AML-193 (cell line): ENCODE results near the gene RASGRP3.
"Not testable (repeated sequence)": the region's sequence is repeated elsewhere in the genome, so short reads cannot be mapped to it uniquely, and the experiment has no call there.

Source experiments
- DNase-seq, 2 experiments: peaks; one replicate each; lab custom pipeline; 2025; lab: John Stamatoyannopoulos, UW

RASGRP3 gene

GRCh38 chr2:33453905-33454479 is 22.5 kb upstream of the RASGRP3 start:
- no peak for DNase-seq

DNA sequence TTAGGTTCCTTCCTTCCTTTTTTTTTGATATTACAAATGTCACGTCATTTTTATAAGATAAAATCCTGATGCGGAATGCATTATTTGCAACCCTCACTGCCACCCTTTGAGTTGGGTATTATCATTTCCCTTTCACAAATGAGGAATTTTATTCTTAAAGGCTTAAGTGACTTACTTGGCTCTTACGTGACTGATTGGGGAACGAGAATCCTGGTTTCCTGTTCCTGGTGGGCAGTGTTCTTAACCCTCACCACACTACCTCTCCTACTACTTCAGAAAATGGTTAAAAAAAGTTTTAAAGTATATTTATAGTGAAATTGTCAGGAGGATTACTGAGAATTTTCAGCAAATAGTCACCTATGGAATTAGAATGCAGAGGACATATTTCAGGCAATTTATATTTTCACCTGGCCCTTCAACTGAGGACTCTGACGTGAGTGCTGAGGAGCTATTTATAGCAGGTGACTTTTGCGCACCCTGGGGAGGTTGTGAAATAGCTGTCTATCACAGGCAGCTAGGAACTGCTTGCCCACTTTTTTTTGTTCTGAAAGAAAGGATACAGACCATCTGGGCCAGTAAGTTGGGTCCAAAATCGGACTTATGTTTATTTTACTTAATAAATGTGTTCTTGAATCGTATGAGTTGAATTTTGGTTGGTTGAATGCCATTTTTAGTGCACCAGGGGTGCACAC is 18.7 kb upstream of the RASGRP3 start:
- DNase-seq = no peak

DNA sequence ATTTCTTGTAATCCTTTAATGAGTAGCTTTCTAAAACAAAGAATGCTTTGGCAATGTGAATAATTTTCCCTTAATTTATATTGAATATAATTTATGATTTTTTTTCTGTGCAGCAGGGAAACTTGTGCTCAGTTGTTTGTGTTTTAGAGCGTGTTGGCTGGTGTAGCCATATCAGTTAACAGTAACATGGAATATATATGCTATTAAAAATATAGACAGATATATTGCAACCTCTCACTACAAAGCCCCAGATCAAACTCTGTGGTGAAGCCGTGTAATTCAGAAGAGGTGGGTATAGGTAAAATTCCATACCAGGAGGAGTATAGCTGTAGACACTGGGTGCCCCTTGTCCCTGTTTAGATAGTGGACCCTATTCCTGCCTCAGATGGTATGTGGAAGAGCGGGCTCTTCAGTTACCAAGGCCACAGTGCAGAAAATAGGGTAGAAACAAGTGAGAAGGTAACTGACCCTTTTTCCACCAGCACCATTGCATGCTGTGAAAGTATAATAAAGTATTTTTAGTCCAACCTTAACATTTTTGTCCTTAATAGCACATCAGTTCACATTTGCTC is 18.1 kb upstream of the RASGRP3 start:
- DNase-seq = no peak

DNA sequence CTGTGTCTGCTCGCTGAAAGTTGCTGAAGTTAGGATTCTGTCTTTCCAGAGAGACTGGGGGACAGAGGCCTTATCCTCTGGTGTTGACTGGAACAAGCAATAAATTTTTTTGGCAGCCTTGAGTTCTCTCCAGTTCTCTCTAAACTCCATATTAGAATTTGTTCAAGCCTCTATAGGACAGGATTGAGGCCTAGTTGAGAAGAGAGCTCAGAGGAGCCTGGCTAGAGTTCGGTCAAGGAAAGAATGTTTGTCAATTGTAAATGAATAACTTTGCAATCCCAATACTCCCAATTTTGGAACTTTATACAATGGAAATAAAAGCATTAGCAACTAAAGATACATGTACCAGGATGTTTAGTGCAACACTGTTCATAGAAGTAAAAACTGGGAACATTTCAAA is 16.7 kb upstream of the RASGRP3 start:
- no peak for DNase-seq

DNA sequence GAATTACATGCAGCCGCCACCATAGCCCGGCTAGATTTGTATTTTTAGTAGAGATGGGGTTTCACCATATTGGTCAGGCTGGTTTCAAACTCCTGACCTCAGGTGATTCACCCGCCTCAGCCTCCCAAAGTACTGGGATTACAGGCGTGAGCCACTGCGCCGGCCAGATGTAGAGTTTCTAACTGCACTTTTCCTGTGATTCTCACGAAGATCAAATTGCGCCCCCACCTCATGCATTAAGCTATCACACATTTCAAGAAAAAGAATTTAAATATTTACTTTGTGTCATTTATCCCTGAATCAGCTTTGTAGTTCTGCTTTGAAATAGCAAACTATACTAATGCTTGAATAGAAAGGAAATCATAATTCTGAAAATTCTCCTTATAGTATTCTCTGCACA is 13.9 kb upstream of the RASGRP3 start:
- not testable (repeated sequence) for DNase-seq

DNA sequence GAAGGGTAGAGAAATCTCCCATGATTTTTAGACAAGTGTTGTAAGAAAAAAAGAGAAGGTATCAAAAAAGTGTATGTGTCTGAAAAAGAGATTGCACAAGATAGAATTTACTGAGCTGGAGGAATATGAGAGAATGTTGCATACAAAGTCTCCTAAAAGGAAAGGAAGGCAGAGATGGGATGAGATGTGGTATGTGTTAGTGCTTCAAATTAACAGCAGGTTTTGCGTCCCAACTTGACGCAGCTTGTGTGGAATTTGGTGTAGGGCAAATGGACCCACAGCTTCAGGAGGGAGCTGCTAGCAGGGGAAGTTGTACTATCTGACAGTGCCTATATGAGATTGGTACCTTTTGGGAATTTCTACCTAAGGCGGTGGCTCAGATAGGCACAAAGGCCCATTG is 9.0 kb upstream of the RASGRP3 start:
- DNase-seq = no peak

DNA sequence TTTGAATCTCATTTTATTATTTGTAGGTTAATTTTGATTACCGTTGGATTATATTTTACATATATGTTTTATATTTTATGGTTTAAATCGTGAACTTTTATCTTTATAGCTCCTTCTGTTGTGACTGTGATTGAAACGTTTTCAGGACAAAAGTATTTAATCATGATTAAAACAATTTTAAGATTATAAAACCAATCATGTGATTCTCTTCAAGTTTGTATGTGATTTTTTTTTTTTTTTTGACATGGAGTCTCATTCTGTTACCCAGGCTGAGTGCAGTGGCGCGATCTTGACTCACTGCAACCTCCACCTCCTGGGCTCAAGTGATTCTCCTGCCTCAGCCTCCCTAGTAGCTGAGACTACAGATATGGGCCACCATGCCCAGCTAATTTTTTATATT is 7.2 kb upstream of the RASGRP3 start:
- no peak for DNase-seq

- peak; percentile 68 to 81 for DNase-seq
These were observed 972 bp upstream of the RASGRP3 start for GRCh38 chr2:33475224-33476130.

DNA sequence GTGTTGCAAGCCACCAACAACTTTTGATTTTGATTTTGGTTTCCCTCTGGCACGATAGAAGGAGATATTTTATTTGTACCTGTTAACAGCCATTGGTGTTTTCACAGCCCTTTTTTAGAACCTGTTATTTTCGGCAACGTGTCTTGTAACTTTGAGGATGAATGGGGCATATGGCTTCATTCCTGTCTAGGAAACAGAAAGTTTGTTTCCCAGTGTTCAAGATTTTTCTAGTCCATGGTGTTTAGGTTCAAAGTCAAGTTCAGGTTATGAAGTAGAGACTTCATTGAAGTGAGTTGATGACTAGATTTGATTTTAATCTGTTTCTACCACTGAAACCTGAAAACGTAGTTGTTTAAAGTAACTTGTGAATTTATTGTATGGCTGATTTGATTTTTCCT is 343 bp downstream of the RASGRP3 start:
- DNase-seq = no peak

- DNase-seq = peak; percentile 14 to 20
These were observed 1.3 kb downstream of the RASGRP3 start for GRCh38 chr2:33477473-33478468.

DNA sequence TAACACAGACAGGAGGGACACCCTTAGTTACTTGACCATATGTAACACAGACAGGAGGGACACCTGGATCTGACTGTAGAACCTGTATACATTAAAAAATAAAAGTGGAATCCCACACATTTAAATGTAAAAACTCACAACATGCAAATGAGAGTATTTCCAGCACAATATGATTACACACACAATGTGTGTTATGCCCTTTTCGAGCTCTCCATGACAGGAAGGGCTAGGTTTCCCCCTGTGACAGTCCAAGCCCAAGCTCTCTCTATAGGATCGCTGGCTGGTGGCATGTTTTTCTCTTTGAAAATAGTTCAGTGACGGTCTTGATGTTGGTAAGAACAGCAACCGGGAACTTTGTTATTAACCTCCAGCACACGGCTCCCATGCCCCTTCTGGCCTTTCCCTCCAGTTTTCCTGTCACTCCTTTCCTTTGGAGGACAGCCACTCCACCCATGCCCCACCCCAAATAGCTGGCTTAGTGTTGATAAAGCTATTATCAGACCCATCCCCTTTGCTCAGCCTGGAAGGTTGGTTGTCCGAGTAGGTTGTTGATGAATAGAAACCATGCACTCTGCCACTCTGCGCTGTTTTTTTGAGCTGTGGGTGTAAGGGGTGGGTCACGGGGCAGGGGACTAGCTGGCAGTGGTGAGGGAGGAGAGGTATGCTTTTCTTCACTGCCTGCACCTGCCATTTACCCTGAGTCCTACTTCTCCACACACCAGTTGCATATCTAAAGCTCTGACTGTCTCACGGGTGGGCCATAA is 2.7 kb downstream of the RASGRP3 start:
- no peak for DNase-seq

DNA sequence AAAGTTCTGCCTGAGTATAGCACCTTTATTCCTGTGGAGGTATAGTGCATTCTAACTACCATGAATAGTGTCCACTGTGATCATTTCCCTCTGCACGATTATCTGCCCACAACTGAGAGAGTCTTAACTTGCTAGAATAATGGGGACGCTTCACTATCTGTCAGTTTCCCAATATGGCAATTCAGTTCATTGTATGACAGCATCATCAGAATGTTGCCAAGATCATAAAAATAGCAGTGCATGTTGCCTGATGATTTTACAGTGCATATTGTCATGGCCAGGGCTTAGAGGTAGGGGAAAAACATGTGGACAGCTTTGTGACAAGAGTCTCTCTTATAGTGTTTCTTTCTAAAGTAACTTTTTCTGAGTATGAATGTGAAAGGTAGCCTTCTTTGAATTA is 6.1 kb downstream of the RASGRP3 start:
- DNase-seq = no peak

DNA sequence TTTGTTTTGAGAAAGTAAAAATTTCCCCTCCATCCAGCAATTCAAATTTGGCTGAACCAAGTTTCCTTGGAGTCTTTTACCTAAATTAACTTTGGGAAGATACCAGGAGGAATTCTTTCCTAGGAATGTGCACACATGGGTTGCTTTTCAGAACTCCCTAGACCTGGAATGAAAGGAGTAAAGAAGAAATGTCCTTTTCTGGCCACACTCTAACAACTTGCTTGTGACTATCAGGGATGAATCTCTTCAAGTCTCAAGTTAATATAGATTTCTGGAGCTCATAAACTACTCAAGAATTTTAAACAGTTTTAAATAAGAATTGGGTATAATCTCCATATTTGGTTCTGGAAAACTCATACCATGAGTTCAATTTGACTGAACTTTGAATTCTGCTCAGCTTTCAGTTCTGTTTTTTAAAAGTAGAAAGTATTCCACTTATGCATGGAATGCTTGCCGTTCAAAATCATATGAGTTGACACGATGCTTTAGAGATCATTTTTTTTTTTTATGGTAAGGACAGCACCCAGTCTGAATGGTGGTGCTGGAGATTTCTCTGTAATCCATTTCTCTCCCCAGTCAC is 7.7 kb downstream of the RASGRP3 start:
- no peak for DNase-seq

GRCh38 chr2:33485051-33485450 is 8.6 kb downstream of the RASGRP3 start:
- DNase-seq = no peak

- no peak for DNase-seq
These were observed 10.1 kb downstream of the RASGRP3 start for GRCh38 chr2:33486544-33486943.

DNA sequence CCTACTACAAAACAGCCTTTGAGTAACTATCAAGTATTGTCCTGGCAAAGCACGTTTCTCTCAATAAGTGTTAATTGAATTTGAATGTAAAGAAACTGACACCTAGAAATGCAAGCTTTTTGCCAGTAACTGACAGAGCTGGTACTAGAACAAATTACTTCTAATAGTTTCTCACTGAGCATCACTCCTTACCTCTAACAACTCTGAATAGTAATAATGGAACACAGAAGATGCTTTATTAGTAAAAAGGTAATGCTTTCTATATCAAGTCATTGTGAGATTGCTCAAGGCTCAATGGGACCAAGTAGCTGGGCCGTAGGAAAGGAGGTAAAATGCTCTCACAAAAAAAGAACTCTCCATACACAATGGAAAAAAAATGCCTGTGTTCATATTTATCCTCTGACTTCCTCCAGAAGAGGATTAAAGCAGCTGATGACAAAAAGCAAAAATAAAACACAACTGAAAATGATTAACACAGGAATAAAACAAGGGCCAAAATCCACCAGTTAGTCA is 11.8 kb downstream of the RASGRP3 start:
- DNase-seq = no peak

DNA sequence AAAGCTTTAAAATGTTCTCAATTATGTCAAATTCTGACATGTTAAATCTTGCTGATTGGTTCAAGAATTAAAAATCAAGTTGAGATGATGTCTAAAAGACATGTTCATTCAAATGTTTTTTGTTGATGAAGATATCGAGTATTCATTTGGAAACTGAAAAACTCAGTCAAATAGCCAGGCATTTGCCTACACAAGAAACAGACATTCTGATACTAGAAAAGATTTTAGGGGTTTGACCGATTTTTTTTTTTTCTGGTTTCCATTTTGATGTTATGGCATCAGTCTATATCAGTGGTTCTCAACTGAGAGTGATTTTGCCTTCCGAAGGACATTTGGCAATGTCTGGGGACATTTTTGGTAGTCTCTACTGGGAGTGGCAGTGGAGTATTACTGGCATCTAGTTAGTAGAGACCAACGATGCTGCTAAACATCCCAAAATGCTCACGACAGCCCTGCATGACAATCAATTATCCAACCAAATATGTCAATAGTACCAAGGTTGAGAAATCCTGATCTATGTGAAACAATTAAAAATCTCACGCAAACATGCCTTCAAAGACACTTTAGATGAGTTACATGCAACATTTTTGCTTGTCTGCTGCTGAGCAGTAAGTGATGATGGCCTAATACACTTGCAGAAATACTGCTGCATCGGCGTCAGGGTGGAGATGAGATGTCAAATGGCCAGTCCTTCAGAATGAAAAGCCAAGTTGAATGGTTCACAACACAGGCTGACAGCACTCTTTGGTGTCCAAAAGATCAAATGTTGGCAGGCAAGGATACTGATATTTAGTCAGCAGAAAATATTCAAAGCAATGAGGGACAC is 12.5 kb downstream of the RASGRP3 start:
- DNase-seq = no peak

DNA sequence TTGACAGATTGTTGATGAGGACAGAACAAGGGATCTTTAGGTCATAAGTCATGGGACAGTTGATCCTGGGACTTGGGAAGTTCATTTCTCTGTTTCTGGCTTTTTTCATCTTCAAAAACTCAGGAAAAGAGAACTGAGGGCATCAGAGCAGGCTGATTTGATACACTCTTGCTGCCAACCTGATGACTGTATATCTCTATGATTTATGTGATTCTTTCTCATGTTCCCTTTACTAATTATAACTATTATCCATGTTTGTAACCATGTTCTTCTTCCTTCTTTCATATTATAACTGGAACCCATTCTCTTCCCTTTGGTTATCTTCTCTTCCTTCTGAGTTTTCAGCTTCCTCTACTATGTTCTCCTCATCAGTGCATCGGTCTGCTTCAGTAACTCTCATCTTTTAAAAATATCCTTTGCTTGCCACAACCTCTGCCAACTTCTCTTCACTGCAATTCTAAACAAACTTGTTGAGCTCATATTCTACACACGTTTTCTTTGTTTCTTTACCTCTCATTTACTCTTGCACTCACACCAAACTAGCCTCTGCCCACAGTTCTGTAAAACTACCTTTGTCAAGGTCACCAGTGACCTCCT is 13.5 kb downstream of the RASGRP3 start:
- no peak for DNase-seq
